HepG2 (cell line): Measurements from ENCODE around the gene FGGY. TPM values are rescaled to one million over a fixed set of nuclear protein-coding genes. Genes with fewer than 3 reads are reported as not detected.

Experiments used
- ATAC-seq: fragments of 200-7000 bp; cut with Tn5 transposase; 3 replicates; pipeline ENCODE4 v1.9.1; 2020; ENCODE audit warnings: mild to moderate bottlenecking, moderate library complexity
- BruUV-seq: library from RNA; stranded (reverse); fragments of 400-500 nt; replicated peaks from 2 replicates; lab custom pipeline; 2021; lab: Mats Ljungman, UMichigan
- CTCF ChIA-PET: fragments of 300-600 bp; formaldehyde crosslinking; extraction: SDS; loops from one replicate; lab custom pipeline; 2021; ENCODE audit warnings: low total read pairs, inconsistent platforms, low intra/inter-chr PET ratio; lab: Yijun Ruan, JAX
- POLR2A ChIA-PET: fragments of 350-600 bp; sonication (Branson Sonifier 250); formaldehyde crosslinking; loops from one replicate; lab custom pipeline; 2020; ENCODE audit warnings: antibody characterized with exemption, inconsistent platforms; lab: Yijun Ruan, JAX
- DNase-seq: peaks from one replicate; pipeline ENCODE4 v3.0.0-alpha.2; 2015; ENCODE audit warnings: low spot score
- FAIRE-seq: peaks from 3 replicates; lab custom pipeline; 2011; peaks lifted over from hg19 to GRCh38; lab: Jason Lieb, UNC
- H2AFZ ChIP-seq: one replicate; pipeline ENCODE4 v1.6.1; 2011; ENCODE audit warnings: low read length, inconsistent platforms
- H3K27ac ChIP-seq: fragments of 300-600 bp; 3 replicates; pipeline ENCODE4 v1.8.0; 2011; ENCODE audit warnings: mixed run types, mild to moderate bottlenecking, mixed read lengths, low read length, inconsistent platforms; ENCODE audit not compliant: insufficient read depth; ENCODE audit errors: extremely low read length
- H3K27me3 ChIP-seq, 2 experiments: fragments of 200-600 bp in 1 of 2; 2 replicates in 1 of 2; 3 replicates in 1 of 2; pipeline versions ENCODE4 v1.6.0 to v1.8.0; 2011; ENCODE audit warnings: low read length in 2 of 2, mild to moderate bottlenecking in 2 of 2, moderate library complexity in 2 of 2, inconsistent platforms in 1 of 2; ENCODE audit not compliant: insufficient read depth in 2 of 2, control insufficient read depth in 1 of 2
- H3K36me3 ChIP-seq, 2 experiments: fragments of 200-600 bp in 1 of 2; replicated peaks in 1 of 2; 2 replicates in 1 of 2; 3 replicates in 1 of 2; pipeline versions ENCODE4 v1.5.1 to v1.8.0; 2011; ENCODE audit warnings: low read length in 2 of 2, inconsistent platforms in 1 of 2; ENCODE audit not compliant: insufficient read depth in 2 of 2, control insufficient read depth in 1 of 2
- H3K4me1 ChIP-seq: 2 replicates; pipeline ENCODE4 v1.5.1; 2012; ENCODE audit warnings: low read length, inconsistent platforms; ENCODE audit not compliant: insufficient read depth
- H3K4me2 ChIP-seq: 2 replicates; pipeline ENCODE4 v1.6.0; 2011; ENCODE audit warnings: low read depth, low read length, inconsistent platforms
- H3K4me3 ChIP-seq, 3 experiments: fragments of 200-600 bp in 1 of 3; sonication (generic), shearing (Covaris generic) in 1 of 3; replicated peaks in 1 of 3; 2 replicates each; pipeline ENCODE4 v1.5.1; 2011 to 2016; ENCODE audit warnings: low read length in 3 of 3, inconsistent platforms in 2 of 3, low read depth in 2 of 3, mild to moderate bottlenecking in 2 of 3, control low read depth in 1 of 3, mixed read lengths in 1 of 3; ENCODE audit not compliant: insufficient read depth in 1 of 3
- H3K79me2 ChIP-seq: one replicate; pipeline ENCODE4 v1.6.1; 2011; ENCODE audit warnings: low read length, inconsistent platforms; ENCODE audit not compliant: insufficient read depth
- H3K9ac ChIP-seq: 2 replicates; pipeline ENCODE4 v1.6.0; 2011; ENCODE audit warnings: mild to moderate bottlenecking, low read depth, low read length, inconsistent platforms; ENCODE audit not compliant: insufficient read depth
- H3K9me3 ChIP-seq: 2 replicates; pipeline ENCODE4 v1.5.1; 2012; ENCODE audit warnings: mild to moderate bottlenecking, low read length
- H4K20me1 ChIP-seq: 2 replicates; pipeline ENCODE4 v1.6.0; 2011; ENCODE audit warnings: inconsistent platforms, mild to moderate bottlenecking, low read length, moderate library complexity; ENCODE audit not compliant: insufficient read depth
- FOXJ3 ChIP-seq: sonication (generic); formaldehyde crosslinking; IDR thresholded peaks from 2 replicates; pipeline ENCODE4 v1.4.0; 2020; ENCODE audit warnings: missing genetic modification reagents, mild to moderate bottlenecking, borderline replicate concordance
- JARID2 ChIP-seq: sonication (generic); formaldehyde crosslinking; IDR thresholded peaks from 2 replicates; pipeline ENCODE4 v1.8.1; 2023; ENCODE audit warnings: missing genetic modification reagents, inconsistent platforms; ENCODE audit not compliant: insufficient replicate concordance
- PRDM15 ChIP-seq: sonication (generic); formaldehyde crosslinking; IDR thresholded peaks from 2 replicates; pipeline ENCODE4 v1.4.0; 2020; ENCODE audit warnings: missing genetic modification reagents
- PRPF4 ChIP-seq: fragments of 200-400 bp; formaldehyde crosslinking; IDR thresholded peaks from 2 replicates; pipeline ENCODE4 v1.6.1; 2016; ENCODE audit warnings: low read length, low read depth; ENCODE audit not compliant: poor library complexity, severe bottlenecking
- SP5 ChIP-seq: IDR thresholded peaks from 2 replicates; pipeline ENCODE4 v1.6.1; 2016; ENCODE audit warnings: low read depth, borderline replicate concordance
- TBX2 ChIP-seq: sonication (generic); formaldehyde crosslinking; IDR thresholded peaks from 2 replicates; pipeline ENCODE4 v1.5.0; 2020; ENCODE audit warnings: missing genetic modification reagents, mild to moderate bottlenecking, borderline replicate concordance
- ZFP1 ChIP-seq: IDR thresholded peaks from 2 replicates; pipeline ENCODE4 v1.6.1; 2016
- WGBS: methylation state at CpG from one replicate; pipeline ENCODE4 v1.1.6; 2017; ENCODE audit warnings: low lambda C conversion rate; 5-methylcytosine and 5-hydroxymethylcytosine counted together
- in situ Hi-C: cut with HindIII; loops from 2 replicates; pipeline ENCODE4 v1.10.0; 2017; ENCODE audit warnings: low pct_unique_long_range_greater_than_20kb; ENCODE audit not compliant: extremely low pct_ligation_motif_present
- intact Hi-C: fragments of 100-400 bp; cut with micrococcal nuclease; formaldehyde crosslinking; loops from one replicate; pipeline ENCODE4 v1.10.0; 2022; ENCODE audit not compliant: unreplicated experiment
- polyA plus RNA-seq, 8 experiments: library from polyadenylated mRNA; depleted of rRNA in 3 of 8; stranded (reverse) in 7 of 8; unstranded in 1 of 8; fragments of >200 nt; fragmentation: Illumina TruSeq in 4 of 8; extraction: Trizol in 4 of 8; gene quantifications; 2 replicates each; pipeline versions ENCODE4 v1.2.1 to v1.2.3, GENCODE V29; 2011 to 2016; ENCODE audit warnings: low read depth in 4 of 8, missing spikeins in 1 of 8, mixed read lengths in 1 of 8; ENCODE audit not compliant: insufficient read depth in 1 of 8
- total RNA-seq, 5 experiments: library from RNA; depleted of rRNA; stranded (reverse); fragments of >200 nt; fragmentation: Illumina TruSeq; extraction: Trizol; gene quantifications; 2 replicates each; pipeline ENCODE4 v1.2.3, GENCODE V29; 2016; ENCODE audit warnings: low read depth in 1 of 5
- TF ChIP-seq, protein P1 (sequence below): sonication (generic); formaldehyde crosslinking; IDR thresholded peaks from 2 replicates; pipeline ENCODE4 v1.5.0; 2020; ENCODE audit warnings: missing genetic modification reagents, mild to moderate bottlenecking, borderline replicate concordance
- TF ChIP-seq, protein P2 (sequence below): sonication (generic); formaldehyde crosslinking; IDR thresholded peaks from 2 replicates; pipeline ENCODE4 v1.8.1; 2023; ENCODE audit warnings: mild to moderate bottlenecking, moderate library complexity, missing genetic modification reagents
- TF ChIP-seq, protein P3 (sequence below): sonication (generic); formaldehyde crosslinking; IDR thresholded peaks from 2 replicates; pipeline ENCODE4 v1.9.0; 2022; ENCODE audit warnings: low read depth, missing genetic modification reagents

The FGGY gene
- total and polyA plus RNA-seq, 2 of the 13 experiments (the other 11 are each of a cell fraction or from before 2014, with no cell fraction given): 15.7 to 27.5 TPM

DNA sequence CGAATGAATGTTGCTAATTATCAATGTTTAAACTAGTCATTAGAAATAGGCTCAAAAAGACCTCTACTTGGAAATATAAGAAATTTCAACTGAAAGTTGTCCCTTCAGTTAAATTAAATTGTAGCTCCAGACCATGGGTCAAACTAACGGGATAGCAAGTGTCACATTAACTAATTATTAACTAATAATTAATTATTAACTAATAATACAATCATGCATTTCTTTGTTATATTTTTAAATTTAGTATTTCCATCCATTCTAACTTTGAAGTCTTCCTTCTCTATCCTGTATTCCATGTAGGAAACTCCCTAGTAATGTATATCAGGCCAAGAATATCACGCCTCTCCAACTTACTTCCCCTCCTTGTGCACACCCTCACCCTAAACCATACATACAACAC is 474.5 kb downstream of the FGGY start:
- no peaks in the 10 kb centered on the region for H3K79me2 ChIP-seq
- H3K9ac ChIP-seq: no peak overlapping the region
- ChIA-PET POLR2A (no interaction called here), CTCF (no interaction called here)
- no peaks in the 10 kb centered on the region for H4K20me1 ChIP-seq
- no peak for ATAC-seq
- in situ Hi-C loops: no loop called here
- H3K4me2 ChIP-seq: no peak overlapping the region
- no peaks in the 10 kb centered on the region for H3K27me3 ChIP-seq
- H3K27ac ChIP-seq: no peak overlapping the region
- no TSS peak for BruUV-seq
- H3K4me1 ChIP-seq: peaks cover 11% of the 10 kb centered on the region
- WGBS: 89% methylated on average over 3 of the region's 3 CpGs
- no peak for FAIRE-seq
- no peak overlapping the region for H3K4me3 ChIP-seq
- no peak overlapping the region for H2AFZ ChIP-seq
- DNase-seq: no peak
- TF ChIP-seq PRPF4 (no peak), ZFP1 (no peak), TBX2 (no peak)
- TF ChIP-seq, protein P1, sequence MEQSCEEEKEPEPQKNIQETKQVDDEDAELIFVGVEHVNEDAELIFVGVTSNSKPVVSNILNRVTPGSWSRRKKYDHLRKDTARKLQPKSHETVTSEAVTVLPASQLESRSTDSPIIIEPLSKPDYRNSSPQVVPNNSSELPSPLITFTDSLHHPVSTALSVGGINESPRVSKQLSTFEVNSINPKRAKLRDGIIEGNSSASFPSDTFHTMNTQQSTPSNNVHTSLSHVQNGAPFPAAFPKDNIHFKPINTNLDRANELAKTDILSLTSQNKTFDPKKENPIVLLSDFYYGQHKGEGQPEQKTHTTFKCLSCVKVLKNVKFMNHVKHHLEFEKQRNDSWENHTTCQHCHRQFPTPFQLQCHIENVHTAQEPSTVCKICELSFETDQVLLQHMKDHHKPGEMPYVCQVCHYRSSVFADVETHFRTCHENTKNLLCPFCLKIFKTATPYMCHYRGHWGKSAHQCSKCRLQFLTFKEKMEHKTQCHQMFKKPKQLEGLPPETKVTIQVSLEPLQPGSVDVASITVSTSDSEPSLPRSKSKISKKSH (CRISPR knock-in tag): no peak
- H3K36me3 ChIP-seq: no peaks in the 10 kb centered on the region
- H3K9me3 ChIP-seq: no peaks in the 10 kb centered on the region
- intact Hi-C loops: no loop called here

GRCh38 chr1:59775480-59775879 is 478.6 kb downstream of the FGGY start:
- no peak overlapping the region for H3K4me3 ChIP-seq
- H3K27ac ChIP-seq: no peak overlapping the region
- H3K79me2 ChIP-seq: no peaks in the 10 kb centered on the region
- in situ Hi-C loops (no loop called here), intact Hi-C loops (no loop called here)
- no peak overlapping the region for H3K9ac ChIP-seq
- no peak for ATAC-seq
- WGBS: 43% methylated on average over 4 of the region's 4 CpGs
- no peak for FAIRE-seq
- H2AFZ ChIP-seq: no peak overlapping the region
- no peaks in the 10 kb centered on the region for H4K20me1 ChIP-seq
- H3K27me3 ChIP-seq: no peaks in the 10 kb centered on the region
- DNase-seq: no peak
- ChIA-PET POLR2A (no interaction called here), CTCF (no interaction called here)
- no peaks in the 10 kb centered on the region for H3K36me3 ChIP-seq
- H3K4me1 ChIP-seq: no peaks in the 10 kb centered on the region
- BruUV-seq: no TSS peak
- no peaks in the 10 kb centered on the region for H3K9me3 ChIP-seq
- H3K4me2 ChIP-seq: no peak overlapping the region
- TF ChIP-seq PRDM15 (no peak), SP5 (CRISPR knock-in tag) (no peak), JARID2 (CRISPR knock-in tag) (no peak), FOXJ3 (CRISPR knock-in tag) (no peak)
- TF ChIP-seq, protein P2, sequence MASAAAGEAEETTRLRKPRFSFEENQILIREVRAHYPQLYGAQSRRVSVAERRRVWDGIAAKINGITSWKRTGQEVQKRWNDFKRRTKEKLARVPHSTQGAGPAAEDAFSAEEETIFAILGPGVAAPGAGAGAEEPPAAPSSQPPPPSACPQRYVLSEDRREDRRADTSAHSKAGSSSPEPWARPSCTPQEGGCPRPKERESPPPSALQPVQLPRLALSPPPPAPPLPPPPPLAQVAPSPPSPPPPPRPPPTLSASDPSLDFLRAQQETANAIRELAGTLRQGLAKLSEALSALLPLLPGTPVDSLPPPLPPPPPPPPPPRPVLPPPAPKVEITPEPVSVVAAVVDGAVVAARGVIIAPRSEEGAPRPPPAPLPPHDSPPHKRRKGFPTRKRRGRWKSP (CRISPR knock-in tag): no peak
- TF ChIP-seq, protein P3, sequence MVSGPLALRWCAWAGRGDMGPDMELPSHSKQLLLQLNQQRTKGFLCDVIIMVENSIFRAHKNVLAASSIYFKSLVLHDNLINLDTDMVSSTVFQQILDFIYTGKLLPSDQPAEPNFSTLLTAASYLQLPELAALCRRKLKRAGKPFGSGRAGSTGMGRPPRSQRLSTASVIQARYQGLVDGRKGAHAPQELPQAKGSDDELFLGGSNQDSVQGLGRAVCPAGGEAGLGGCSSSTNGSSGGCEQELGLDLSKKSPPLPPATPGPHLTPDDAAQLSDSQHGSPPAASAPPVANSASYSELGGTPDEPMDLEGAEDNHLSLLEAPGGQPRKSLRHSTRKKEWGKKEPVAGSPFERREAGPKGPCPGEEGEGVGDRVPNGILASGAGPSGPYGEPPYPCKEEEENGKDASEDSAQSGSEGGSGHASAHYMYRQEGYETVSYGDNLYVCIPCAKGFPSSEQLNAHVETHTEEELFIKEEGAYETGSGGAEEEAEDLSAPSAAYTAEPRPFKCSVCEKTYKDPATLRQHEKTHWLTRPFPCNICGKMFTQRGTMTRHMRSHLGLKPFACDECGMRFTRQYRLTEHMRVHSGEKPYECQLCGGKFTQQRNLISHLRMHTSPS: no peak
